CD4-positive, alpha-beta T cell treated with Interleukin-17A for 1 hour (primary cell): Measurements from ENCODE around the gene ZDHHC5.
A peak's percentile ranks its signal among the peaks of the same experiment; 100 is the strongest.

ENCODE experiments used
- DNase-seq: peaks from one replicate; pipeline ENCODE4 v3.0.0-alpha.2; 2020

The ZDHHC5 gene

DNA sequence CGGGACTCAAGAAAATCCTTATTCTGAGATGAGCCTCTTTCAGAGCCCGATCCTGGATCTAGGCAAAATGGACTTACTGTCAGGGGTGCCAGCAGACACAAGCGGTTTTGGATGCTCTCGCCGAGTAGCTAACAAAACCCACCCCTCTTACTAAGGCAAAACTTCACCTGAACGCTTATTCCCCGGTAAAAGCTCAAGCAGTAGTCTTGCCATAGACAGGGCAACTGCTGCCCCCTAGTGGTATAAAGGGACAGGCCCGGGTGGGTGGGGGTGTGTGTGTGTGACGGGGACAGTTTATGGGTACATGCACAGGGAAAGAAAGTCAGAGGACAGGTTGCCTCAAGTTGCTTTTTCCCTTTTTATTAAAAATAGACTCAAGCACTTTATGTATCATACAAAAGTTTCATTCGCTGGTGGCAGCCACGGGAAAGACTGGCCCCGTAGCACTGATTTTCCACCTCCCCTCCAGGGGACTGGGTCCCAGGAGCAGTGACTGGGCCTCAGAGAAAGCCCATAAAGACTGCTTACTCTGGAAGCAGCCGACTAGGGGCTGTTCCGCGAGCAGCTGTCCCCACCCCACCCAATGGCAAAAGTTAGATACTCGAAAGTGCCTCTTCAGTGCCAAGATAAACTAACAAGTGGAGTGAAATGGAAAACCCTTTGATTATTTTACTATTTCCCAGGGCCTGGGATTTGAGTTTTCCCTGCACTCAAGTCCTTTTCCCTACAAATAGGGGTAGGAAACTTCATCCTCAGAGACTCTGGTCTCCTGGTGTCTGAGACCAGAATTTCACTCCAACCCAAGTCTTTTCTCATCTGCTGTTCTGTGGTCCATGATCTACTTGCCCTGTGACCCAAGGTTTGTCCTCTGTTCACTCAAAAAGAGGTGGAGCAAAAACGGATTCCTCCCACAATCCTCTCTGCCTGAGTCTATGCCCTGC, 22.9 kb upstream of the ZDHHC5 start:
- DNase-seq = peak; percentile 91

DNA sequence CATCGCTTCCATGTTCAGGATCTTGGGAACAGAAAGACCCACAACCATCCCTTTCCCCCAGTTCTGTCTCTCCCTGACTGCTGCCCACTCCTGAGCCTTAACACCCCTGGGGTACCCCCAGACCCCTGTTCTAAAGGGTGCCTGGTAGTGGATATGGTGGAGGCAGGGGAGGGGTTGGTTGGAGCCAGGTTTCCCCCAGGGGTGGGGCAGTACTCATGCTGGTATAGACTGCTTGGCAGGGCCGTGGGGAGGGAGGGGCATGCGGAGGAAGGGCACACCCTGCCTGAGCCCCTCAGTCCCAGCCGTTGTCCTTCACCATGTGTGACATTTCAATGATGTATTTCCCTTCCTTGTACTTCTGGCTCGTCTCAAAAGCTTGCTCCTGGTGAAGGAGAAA, 22.2 kb upstream of the ZDHHC5 start:
- no peak for DNase-seq

DNA sequence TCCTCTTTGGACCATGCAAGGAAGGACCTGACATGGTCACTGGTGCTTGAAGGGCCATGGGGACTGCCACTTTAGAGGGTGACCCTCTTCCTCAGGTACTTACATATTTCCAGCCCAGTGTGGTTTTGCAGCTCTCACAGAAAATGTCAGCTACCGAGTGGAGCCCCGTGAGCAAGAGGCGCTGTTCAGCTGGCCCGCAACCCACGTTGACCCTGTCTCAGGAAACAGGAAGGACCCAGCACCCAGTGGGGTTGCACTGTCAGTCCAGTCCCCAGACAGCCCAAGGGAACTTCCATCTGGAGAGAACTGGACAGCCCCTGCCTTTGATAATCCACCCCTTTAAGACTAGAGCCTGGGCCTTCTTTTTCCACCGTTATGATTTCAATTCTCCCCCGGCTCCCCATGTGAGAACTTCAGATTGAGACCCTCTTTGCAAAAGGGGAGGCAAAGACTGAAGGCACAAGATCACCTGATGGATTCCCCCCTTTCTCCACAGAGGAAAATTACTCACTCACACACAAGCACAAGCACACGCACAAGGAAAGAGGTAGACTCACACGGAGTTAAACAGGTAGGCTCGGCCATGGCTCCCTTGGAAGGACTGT, 21.6 kb upstream of the ZDHHC5 start:
- no peak for DNase-seq

DNA sequence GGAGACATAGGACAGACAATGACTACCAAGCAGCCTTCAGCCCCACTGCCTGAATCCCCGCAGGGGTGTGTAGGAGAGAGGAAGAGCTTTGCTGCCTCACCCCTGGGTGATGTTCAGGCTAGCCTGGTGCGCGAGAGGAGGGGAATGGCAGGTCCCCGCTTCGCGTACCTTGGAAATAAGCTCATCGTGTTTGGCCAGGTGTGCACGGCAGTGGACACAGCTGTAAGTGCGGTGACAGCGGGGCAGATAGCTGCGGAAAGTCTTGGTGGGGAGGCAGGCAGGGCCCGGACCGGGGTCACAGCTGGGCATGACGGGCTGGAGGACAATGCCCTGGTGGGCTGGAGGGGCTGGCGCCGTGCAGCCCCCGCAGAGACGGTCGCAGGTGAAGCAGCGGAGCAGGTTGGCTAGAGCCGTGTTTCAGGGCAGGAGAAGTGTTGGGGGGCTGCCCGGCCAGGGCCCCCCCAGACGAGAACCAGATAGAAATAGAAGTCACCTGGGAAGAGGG, 21.1 kb upstream of the ZDHHC5 start:
- DNase-seq = no peak

DNA sequence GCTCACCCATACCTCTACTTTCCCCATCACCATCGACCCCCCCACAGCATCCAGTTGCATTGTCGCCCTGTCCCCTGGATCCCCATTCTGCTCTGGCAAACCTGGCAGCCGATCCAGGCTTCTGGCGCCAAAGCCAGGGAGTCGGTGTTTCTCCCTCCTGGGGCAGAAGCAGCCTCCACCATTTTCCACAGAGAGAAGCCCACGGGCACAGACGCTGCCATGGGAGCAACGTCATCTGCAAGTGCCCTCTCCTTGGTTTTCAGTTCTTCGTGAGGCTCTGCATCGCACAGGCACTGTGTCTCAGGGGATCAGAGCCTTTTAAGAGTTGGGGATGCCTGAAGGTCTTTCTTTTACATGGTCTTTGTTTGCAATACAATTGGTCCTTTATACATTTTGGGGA, 20.5 kb upstream of the ZDHHC5 start:
- DNase-seq = no peak

DNA sequence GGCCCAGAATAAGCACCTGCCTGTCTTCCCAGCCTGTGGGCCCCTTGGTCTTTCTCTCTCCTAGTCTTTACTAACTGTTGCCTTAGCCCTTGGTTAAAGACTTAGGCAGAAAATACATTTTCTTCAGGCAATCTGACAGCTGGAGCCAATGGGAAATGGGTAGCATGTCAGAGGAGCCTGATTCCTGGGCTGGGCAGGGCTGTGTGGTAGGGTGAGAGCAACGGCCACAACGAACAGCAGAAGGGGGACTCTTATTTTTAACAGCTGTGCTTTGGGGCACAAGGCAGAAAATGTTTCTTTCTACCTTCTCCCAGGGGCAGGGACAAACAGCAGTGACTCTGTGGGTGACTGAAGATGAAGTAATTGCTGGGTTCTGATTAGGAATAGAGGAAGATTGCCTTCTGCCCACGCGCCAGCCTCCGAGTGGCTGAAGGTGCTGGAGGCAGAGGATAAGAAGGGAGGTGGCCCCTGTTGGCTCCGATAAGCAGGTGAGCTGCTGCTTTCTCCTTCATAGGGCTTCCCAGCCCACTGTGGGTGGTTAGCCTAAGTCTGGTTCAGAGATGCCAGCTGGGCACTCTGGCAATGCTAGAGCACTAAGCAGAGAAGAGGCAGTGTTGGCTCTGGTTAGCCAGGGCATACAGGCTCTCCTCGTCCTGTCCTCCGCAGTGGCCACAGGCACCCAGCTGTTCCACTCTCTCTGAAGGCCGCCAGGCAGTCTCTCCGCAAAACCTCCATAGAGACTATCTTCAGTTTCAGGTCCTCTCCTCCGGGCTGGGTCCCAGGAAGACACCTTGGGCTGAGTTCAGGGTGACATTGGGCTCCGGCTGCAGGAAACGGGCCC, 19.7 kb upstream of the ZDHHC5 start:
- no peak for DNase-seq

DNA sequence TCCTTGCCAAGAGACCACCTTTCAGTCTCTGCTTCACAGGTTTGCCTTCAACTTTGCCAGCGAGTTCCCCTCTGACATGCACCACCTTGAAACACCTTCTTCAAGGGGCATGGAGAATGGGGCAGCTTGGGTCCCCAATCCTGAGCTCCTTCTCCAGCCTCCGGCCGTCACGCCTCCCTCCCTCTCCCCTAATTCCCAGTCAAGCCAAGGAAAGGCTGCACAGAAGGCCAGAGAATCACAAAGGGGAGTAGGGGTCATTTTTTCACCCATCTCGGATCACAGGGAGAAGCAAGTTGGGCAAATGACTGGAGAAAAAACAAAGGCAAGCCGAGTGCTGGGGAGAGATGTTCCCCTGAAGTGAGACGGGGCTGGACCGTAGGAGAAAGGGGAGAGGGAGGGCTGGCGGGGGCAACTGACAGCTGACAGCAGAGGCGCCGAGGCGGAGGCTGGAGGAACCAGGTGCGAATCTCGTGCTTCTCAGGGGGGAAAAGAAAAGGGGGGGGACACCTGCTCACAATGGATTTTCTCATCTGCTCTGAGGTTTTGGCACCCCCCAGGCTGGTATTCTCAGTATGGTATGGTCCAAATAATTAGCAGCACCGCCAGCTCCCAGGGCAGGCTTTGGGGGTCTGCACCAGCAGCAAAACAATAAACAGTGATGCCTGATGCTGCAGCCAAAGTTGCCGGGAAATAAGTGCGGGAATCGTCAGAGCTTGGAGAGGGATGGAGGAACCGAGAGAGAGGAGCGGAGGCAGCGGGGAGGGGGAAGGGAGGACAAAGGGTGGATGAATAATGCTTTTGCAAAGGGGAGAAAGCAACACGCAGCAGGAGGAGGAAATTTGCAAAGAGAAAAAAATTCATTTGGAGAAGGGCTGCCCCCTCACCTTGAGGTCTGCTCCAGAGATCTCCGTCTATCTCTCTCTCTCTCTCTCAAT, 18.8 kb upstream of the ZDHHC5 start:
- DNase-seq = no peak

DNA sequence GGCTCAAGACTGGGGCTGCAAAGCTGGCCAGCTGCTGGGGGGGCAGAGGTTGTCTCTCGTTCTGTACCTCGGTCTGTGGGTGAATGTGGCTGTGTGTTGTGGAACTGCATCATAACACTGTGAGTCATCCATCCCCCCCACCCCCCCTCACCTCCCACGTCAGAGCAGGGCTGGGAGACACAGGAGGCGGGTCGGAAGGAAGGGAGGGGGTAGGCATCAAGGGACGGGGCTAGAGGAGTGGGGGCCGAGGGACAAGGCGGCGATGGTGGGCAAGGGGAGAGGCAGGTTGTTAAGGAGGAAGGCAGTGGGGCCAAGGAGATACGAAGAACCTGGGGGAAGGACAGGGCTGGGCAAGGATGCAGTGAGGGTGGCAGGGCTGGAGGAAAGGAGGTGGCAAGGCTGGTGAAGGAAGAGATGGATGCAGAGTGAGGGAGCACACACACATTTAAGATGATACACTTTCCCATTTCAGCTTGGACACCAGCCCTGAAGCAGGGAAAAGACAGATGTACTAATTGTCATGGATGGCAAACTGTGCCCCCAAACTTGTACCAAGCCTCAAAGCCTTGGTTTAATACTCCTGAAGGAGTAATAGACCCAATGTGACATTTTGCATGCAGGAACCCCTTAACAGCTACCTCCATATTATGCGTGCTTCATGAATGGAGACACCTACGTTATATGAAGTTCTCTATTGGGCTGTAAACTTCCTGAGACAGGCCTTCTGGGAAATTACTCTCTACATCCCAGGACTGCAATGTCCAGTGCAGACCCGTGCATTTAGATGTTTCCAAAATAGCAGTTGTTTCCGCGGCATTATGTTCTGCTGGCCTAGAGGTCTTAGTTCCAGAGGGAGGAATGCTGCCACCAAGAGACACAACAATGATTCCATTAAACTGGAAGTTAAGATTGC, 17.8 kb upstream of the ZDHHC5 start, which contains the start of gene YPEL4:
Gene YPEL4 (minus strand): TSS at position 87 of the 913 bp plus-strand sequence. CDS start 2,805 bp downstream, outside the sequence.
- DNase-seq = peak; percentile 82

DNA sequence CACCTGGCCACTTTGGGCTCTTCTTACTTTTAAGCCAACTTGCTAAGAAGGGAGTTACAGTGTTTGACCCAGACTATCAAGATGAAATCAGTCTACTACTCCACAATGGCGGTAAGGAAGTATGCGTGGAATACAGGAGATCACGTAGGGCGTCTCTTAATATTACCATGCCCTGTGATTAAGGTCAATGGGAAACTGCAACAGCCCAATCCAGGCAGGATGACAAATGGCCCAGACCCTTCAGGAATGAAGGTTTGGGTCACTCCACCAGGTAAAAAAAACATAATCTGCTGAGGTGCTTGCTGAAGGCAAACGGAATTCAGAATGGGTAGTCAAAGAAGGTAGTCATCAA, 17.2 kb upstream of the ZDHHC5 start:
- no peak for DNase-seq

DNA sequence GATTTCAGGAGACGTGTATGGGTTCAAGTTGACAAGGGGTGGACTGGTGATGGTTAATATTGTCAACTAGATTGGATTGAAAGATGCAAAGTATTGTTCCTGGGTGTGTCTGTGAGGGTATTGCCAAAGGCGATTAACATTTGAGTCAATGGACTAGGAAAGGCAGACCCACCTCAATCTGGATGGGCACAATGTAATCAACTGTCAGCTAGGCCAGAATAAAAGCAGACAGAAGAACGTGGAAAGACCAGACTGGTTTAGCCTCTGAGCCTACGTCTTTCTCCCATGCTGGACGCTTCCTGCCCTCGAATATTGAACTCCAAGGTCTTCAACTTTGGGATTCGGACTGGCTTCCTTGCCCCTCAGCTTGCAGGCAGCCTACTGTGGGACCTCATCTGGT, 16.5 kb upstream of the ZDHHC5 start:
- no peak for DNase-seq

DNA sequence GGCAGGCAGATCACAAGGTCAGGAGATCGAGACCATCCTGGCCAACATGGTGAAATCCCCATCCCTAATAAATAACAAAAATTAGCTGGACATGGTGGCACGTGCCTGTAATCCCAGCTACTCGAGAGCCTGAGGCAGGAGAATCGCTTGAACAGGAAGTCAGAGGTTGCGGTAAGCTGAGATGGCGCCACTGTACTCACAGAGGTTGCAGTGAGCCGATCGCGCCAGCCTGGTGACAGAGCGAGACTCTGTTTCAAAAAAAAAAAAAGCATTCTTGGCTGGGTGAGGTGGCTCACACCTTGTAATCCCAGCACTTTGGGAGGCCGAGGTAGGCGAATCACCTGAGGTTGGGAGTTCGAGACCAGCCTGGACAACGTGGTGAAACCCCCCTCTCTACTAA, 15.7 kb upstream of the ZDHHC5 start:
- peak; percentile 53 for DNase-seq

DNA sequence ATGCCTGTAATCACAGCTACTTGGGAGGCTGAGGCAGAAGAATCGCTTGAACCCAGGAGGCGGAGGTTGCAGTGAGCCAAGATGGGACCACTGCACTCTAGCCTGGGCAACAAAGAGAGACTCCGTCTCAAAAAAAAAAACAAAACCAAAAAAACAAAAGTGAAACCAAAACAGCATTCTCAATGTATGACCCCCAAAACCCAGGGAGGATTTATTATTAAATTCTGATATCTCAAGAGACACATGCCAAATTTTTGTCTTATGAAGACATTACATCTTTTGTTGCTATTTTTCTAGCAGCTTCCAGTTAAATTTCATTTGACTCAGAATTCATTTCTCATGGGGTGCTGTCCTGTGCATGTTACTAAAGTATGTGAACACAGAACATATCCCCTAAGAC, 15.3 kb upstream of the ZDHHC5 start:
- DNase-seq = no peak

DNA sequence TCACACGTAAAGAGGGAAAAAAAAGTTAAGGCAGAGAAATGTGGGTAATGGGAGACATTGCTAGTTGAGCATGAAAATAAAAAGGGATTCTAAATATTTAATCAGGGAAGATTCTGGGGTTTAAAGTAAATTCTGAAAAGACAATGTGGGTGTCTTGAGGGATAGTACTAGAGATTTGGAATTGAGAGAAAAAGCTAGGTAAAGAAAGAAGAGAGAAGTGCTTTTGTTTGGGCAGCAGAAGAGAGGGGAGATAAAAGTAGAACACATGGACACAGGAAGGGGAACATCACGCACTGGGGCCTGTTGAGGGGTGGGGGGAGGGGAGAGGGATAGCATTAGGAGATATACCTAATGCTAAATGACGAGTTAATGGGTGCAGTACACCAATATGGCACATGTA, 14.8 kb upstream of the ZDHHC5 start:
- no peak for DNase-seq

DNA sequence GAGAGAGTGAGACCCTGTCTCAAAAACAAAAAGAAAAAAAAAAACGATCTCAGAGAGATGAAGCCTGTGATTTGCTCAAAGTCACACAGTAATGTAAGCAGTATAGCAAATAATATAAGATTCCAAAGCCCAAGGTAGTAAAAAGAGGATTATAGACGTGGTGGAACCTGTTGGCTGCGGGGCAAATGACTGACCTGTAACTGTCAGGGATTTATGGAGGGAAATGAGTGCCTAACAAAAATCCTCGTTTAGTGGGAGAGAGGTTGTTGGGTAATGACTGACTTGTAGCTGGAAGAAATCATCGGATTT, 11.1 kb upstream of the ZDHHC5 start:
- no peak for DNase-seq

DNA sequence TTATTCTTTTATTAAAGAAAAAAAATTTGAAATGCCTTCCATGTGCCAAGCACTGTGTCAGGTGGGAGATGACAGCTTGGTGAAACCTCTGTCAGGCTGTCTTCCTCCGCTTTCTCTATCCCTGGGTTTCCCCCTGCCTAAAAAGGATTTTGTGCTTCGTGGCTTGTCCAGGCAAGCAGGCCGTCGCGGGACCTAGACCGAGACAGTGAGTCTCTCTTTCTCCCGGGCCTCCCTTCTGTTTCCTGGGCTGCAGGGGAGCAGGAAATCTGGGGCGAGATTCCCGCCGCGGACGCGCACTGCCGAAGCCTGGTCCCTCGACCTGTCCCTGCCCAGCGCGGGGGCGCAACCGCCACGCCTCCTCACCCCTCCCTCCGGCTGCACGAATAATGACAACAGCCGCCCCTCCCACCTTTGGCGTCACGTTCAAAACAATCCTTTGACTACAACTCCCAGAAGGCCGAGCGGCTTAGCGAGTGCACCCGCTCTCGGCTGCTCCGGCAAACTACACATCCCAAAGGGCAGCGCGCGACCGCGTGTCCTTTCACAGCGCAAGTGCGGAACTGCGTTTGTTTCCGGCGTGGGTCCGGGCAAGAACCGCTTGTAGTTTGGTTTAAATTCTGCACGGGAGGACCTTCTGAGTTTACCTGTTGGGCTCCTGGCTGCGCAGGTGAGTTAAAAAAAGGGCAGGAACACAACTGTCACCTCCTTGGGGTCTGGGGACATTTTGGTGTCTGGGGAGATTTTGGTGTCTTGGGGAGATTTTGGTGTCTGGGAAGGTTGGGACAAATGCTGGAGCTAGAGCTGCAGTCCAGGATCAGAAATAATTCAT, 10.5 kb upstream of the ZDHHC5 start, which contains the start of gene CLP1:
Gene CLP1 (plus strand): TSS at position 569 of the 829 bp plus-strand sequence. CDS start 1,715 bp downstream, outside the sequence.
- peak; percentile 99 for DNase-seq

DNA sequence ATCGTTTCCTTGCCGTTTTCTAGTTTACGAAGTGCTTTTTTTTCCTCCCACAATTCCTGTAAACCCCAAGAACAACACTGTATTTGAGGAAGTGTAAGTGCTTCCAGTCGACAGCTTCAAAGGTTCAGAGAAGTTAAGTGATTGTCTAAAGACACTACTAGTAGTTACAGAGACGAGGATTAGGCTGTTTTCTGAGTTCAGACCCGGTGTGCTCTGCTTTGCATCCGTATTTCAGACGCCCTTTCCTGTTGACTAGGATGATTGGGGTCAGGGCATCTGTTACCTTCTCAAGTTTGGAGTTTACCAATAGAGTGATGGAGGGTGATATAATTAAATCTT, 9.9 kb upstream of the ZDHHC5 start:
- no peak for DNase-seq

DNA sequence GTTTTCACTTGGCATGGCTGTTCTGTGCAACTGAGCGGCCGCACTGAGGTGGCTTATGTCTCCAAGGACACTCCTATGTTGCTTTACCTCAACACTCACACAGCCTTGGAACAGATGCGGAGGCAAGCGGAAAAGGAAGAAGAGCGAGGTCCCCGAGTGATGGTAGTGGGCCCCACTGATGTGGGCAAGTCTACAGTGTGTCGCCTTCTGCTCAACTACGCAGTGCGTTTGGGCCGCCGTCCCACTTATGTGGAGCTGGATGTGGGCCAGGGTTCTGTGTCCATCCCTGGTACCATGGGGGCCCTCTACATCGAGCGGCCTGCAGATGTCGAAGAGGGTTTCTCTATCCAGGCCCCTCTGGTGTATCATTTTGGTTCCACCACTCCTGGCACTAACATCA, 8.2 kb upstream of the ZDHHC5 start:
- DNase-seq = no peak

DNA sequence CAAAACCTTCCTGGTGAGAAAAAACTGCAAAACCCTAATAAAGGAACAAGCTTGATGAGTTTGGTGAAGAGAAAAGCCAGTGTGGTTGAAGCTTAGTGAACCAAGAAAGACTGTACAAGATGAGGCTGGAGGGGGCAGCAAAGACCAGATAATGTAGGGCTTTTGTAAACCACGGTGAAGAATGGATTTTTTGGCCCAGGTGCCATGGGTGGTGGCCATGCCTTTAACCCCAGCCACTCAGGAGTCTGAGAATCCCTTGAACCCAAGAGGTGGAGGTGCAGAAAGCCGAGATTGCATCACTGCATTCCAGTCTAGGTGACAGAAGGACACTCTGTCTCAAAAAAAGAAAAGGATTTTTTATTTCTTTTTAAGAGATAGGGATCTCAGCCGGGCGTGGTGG, 5.0 kb upstream of the ZDHHC5 start:
- no peak for DNase-seq

DNA sequence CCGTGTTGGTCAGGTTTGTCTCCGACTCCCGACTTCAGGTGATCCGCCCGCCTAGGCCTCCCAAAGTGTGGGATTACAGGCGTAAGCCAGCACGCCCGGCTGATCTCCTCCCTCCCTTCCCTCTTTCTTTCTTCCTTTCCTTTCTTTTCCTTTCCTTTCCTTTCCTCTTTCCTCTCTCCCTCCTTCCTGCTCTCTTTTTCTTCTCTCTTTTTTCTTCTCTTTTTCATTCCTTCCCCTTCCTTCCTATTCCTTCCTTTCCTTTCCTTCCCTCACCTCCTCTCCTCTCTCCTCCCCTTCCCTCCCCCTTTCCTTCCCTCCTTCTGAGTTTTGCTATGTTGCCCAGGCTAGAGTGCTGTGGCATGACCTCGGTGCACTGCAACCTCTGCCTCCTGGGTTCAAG, 3.9 kb upstream of the ZDHHC5 start:
- no peak for DNase-seq

DNA sequence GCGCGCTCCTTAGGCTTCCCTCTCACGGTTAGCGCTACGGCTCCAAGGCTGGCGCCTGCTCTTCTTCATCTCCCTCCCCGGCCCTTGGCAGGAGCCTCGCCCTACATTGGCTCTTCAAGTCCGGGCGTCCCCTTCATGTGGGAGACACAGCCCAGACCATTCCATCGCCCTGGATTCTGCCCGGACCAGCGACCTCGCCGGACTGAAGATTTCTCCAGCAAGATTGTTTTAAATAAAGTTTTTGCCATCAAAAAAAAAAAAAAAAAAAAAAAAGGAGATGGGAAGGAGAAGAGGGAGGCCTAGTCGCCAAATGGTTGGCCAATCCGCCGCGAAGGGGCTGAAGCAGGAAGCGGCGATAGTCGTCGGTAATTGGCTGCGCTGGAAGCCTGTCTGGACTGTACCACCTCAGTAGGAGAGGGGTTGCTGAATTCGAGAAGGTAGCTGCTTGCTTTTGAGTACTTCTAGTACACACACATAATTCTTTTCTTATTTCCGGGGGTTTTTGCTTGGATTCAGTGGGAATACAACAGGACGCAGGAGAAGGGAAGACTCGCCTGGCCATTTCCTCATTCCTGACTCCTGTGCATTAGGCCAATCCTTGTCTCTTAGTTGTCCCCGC, 688 bp upstream of the ZDHHC5 start:
- peak; percentile 97 for DNase-seq
